GM12878 (cell line): ENCODE measurements around the gene FAM171A1. TPM values are rescaled to one million over a fixed set of nuclear protein-coding genes. Genes with fewer than 3 reads are reported as not detected.

Experiments used
- ATAC-seq: fragments of 200-7000 bp; cut with Tn5 transposase; 3 replicates; pipeline ENCODE4 v1.9.1; 2020; ENCODE audit warnings: mild to moderate bottlenecking, moderate library complexity
- BruUV-seq: library from RNA; stranded (reverse); fragments of 400-500 nt; replicated peaks from 2 replicates; lab custom pipeline; 2021; lab: Mats Ljungman, UMichigan
- CTCF ChIA-PET: fragments of 300-600 bp; sonication (Branson Sonifier 250); formaldehyde crosslinking; extraction: SDS; loops from one replicate; lab custom pipeline; 2021; ENCODE audit warnings: inconsistent platforms; lab: Yijun Ruan, JAX
- POLR2A ChIA-PET: fragments of 350-600 bp; formaldehyde crosslinking; extraction: SDS; loops from one replicate; lab custom pipeline; 2021; ENCODE audit warnings: inconsistent platforms; lab: Charles Lee
- RAD21 ChIA-PET: fragments of 300-600 bp; sonication (Branson Sonifier 250); formaldehyde crosslinking; loops from one replicate; lab custom pipeline; 2023; ENCODE audit warnings: antibody characterized with exemption; ENCODE audit not compliant: unreplicated experiment; lab: Charles Lee
- SMC1A ChIA-PET: fragments of 300-600 bp; sonication (Branson Sonifier 250); formaldehyde crosslinking; loops from one replicate; lab custom pipeline; 2023; ENCODE audit not compliant: unreplicated experiment, uncharacterized antibody; lab: Charles Lee
- DNase-seq: peaks from one replicate; pipeline ENCODE4 v3.0.0-alpha.2; 2011; ENCODE audit warnings: low read depth, low spot score
- FAIRE-seq: peaks from 3 replicates; lab custom pipeline; 2011; peaks lifted over from hg19 to GRCh38; lab: Jason Lieb, UNC
- H2AFZ ChIP-seq: 2 replicates; pipeline ENCODE4 v1.6.0; 2011; ENCODE audit warnings: low read depth, low read length, control low read depth; ENCODE audit not compliant: control insufficient read depth
- H3K27ac ChIP-seq: 2 replicates; pipeline ENCODE4 v1.5.1; 2011; ENCODE audit warnings: control low read depth; ENCODE audit not compliant: control insufficient read depth, insufficient read depth
- H3K27me3 ChIP-seq, 2 experiments: replicated peaks in 1 of 2; 2 replicates each; pipeline versions ENCODE4 v1.6.0 to v1.6.1; 2011; ENCODE audit warnings: low read length in 1 of 2; ENCODE audit not compliant: control insufficient read depth in 2 of 2, insufficient read depth in 2 of 2
- H3K36me3 ChIP-seq, 2 experiments: 2 replicates each; pipeline ENCODE4 v1.5.1; 2011; ENCODE audit warnings: low read length in 1 of 2; ENCODE audit not compliant: control insufficient read depth in 2 of 2, insufficient read depth in 2 of 2
- H3K4me1 ChIP-seq: 2 replicates; pipeline ENCODE4 v1.6.1; 2011; ENCODE audit warnings: mild to moderate bottlenecking, low read length, moderate library complexity, mixed read lengths; ENCODE audit not compliant: control insufficient read depth, insufficient read depth
- H3K4me2 ChIP-seq: 2 replicates; pipeline ENCODE4 v1.6.0; 2011; ENCODE audit warnings: control low read depth; ENCODE audit not compliant: control insufficient read depth, insufficient read depth
- H3K4me3 ChIP-seq: fragments of 200-600 bp; sonication (generic); 2 replicates; pipeline ENCODE4 v1.5.1; 2016
- H3K79me2 ChIP-seq: 2 replicates; pipeline ENCODE4 v1.6.0; 2011; ENCODE audit warnings: low read length; ENCODE audit not compliant: control insufficient read depth, insufficient read depth
- H3K9ac ChIP-seq: 2 replicates; pipeline ENCODE4 v1.8.0; 2011; ENCODE audit warnings: low read length, control low read depth, mixed read lengths; ENCODE audit not compliant: control insufficient read depth, insufficient read depth
- H3K9me3 ChIP-seq: replicated peaks from 3 replicates; pipeline ENCODE4 v1.5.1; 2011; ENCODE audit warnings: mild to moderate bottlenecking, low read length; ENCODE audit not compliant: control insufficient read depth, insufficient read depth
- H4K20me1 ChIP-seq: 2 replicates; pipeline ENCODE4 v1.6.0; 2011; ENCODE audit not compliant: control insufficient read depth, insufficient read depth
- BACH1 ChIP-seq: fragments of 450-650 bp; IDR thresholded peaks from 2 replicates; pipeline ENCODE4 v1.6.1; 2017; ENCODE audit warnings: mild to moderate bottlenecking, borderline replicate concordance
- IKZF2 ChIP-seq, 2 experiments: fragments of 450-650 bp; IDR thresholded peaks; 2 replicates each; pipeline ENCODE4 v1.6.1; 2017; ENCODE audit warnings: mild to moderate bottlenecking in 2 of 2, moderate library complexity in 2 of 2
- POU2F2 ChIP-seq: IDR thresholded peaks from 3 replicates; pipeline ENCODE4 v1.6.1; 2011; ENCODE audit warnings: low read depth, mild to moderate bottlenecking, low read length, borderline replicate concordance
- SMAD5 ChIP-seq: IDR thresholded peaks from 2 replicates; pipeline ENCODE4 v1.6.1; 2016; ENCODE audit warnings: antibody characterized with exemption, low read depth
- WGBS: methylation state at CpG from one replicate; pipeline ENCODE4 v1.1.6; 2016; ENCODE audit warnings: low lambda C conversion rate; ENCODE audit not compliant: insufficient replicate concordance, insufficient coverage; ENCODE audit errors: missing lambda C conversion rate; 5-methylcytosine and 5-hydroxymethylcytosine counted together
- in situ Hi-C: fragments of 300-500 bp; cut with MboI; formaldehyde crosslinking; loops from 9 replicates; pipeline ENCODE4 v1.14.3; 2018; ENCODE audit warnings: mixed read lengths
- intact Hi-C: fragments of 100-400 bp; cut with micrococcal nuclease; formaldehyde crosslinking; loops from one replicate; pipeline ENCODE4 v1.14.2; 2022; ENCODE audit not compliant: unreplicated experiment
- polyA plus RNA-seq, 11 experiments: library from polyadenylated mRNA; depleted of rRNA in 4 of 11; unstranded in 6 of 11; stranded (reverse) in 5 of 11; fragments of >200 nt; fragmentation: Nextera tagmentation in 4 of 11; fragmentation: Illumina TruSeq in 1 of 11; extraction: Ambion mirVana in 4 of 11; extraction: Trizol in 1 of 11; gene quantifications; 1 replicate in 1 of 11; 2 replicates in 10 of 11; pipeline versions ENCODE4 v1.2.1 to v1.2.3, GENCODE V29; 2011 to 2016; ENCODE audit warnings: inconsistent platforms in 2 of 11, missing spikeins in 2 of 11, low read depth in 1 of 11
- total RNA-seq, 4 experiments: library from RNA; depleted of rRNA in 3 of 4; stranded (reverse); fragments of >200 nt in 3 of 4; fragmentation: Illumina TruSeq in 1 of 4; extraction: Trizol in 1 of 4; gene quantifications; 2 replicates each; pipeline versions ENCODE4 v1.2.1 to v1.2.3, GENCODE V29; 2013 to 2021

The FAM171A1 gene
- total and polyA plus RNA-seq, 10 of the 15 experiments (the other 5 are each of a cell fraction or from before 2014, with no cell fraction given), result 0.05 to 0.28 (median 0.10) TPM; not detected in 1

- FAIRE-seq (no peak), ATAC-seq (no peak), DNase-seq (no peak)
- Histone ChIP-seq H3K9ac (no peak overlapping the region), H3K27me3 (peaks cover 4 to 10% of the 10 kb centered on the region in 2 experiments), H3K27ac (no peak overlapping the region), H3K4me1 (peaks cover 7% of the 10 kb centered on the region; the same call in 1 of the 2 replicates), H3K4me3 (no peak overlapping the region), H4K20me1 (no peaks in the 10 kb centered on the region), H3K4me2 (no peak overlapping the region), H3K79me2 (no peaks in the 10 kb centered on the region), H3K9me3 (no peaks in the 10 kb centered on the region), H3K36me3 (no peaks in the 10 kb centered on the region), H2AFZ (no peak overlapping the region)
- POLR2A ChIA-PET, result interaction anchor here (0.7 kb wide), 1 partner anchor 699 kb away, joined by 3 read pairs; no protein-coding TSS in a partner anchor
- intact Hi-C loops, result no loop called here
- SMC1A ChIA-PET, result interaction anchor here (0.7 kb wide), 1 partner anchor 69 kb away, joined by 3 read pairs; no protein-coding TSS in a partner anchor
- WGBS, result 0% methylated on average over 1 of the region's 1 CpG
- CTCF ChIA-PET, result no interaction called here
- no peak for TF ChIP-seq BACH1
- RAD21 ChIA-PET, result no interaction called here
- no TSS peak for BruUV-seq
- in situ Hi-C loops, result no loop called here
These were observed 3.5 kb upstream of the FAM171A1 start for GRCh38 chr10:15374566-15374965.

GRCh38 chr10:15374156-15374555 is 3.1 kb upstream of the FAM171A1 start:
- FAIRE-seq, result no peak
- no peak overlapping the region for H2AFZ ChIP-seq
- RAD21 ChIA-PET, result no interaction called here
- H3K4me1 ChIP-seq, result peaks cover 7% of the 10 kb centered on the region; the same call in 1 of the 2 replicates
- in situ Hi-C loops (no loop called here), intact Hi-C loops (no loop called here)
- peaks cover 5 to 11% of the 10 kb centered on the region in 2 experiments for H3K27me3 ChIP-seq
- no peaks in the 10 kb centered on the region for H4K20me1 ChIP-seq
- H3K36me3 ChIP-seq, result no peaks in the 10 kb centered on the region
- ATAC-seq, result peak; percentile 78
- H3K9me3 ChIP-seq, result no peaks in the 10 kb centered on the region
- SMC1A ChIA-PET, result no interaction called here
- CTCF ChIA-PET, result no interaction called here
- BruUV-seq, result no TSS peak
- 0 out of 3 replicates have a peak, but pooled peaks have one; percentile 25 for TF ChIP-seq POU2F2
- TF ChIP-seq IKZF2 (IDR thresholded peaks at IDR 0.05), result no peak
- no peak for TF ChIP-seq SMAD5
- TF ChIP-seq, all 136 proteins: peak for 1
- POLR2A ChIA-PET, result no interaction called here
- Histone ChIP-seq H3K79me2 (no peaks in the 10 kb centered on the region), H3K9ac (no peak overlapping the region), H3K27ac (no peak overlapping the region), H3K4me2 (peak overlapping the region; percentile 60), H3K4me3 (no peak overlapping the region)
- 14% methylated on average over 3 of the region's 3 CpGs for WGBS
- no peak for DNase-seq
